Nephron (organoid): ENCODE results near the gene ECEL1.

ENCODE experiments used
- H3K27ac Mint-ChIP-seq, 3 experiments: 2 replicates each; pipeline ENCODE4 v1.8.0; 2020; ENCODE audit warnings: mixed read lengths in 3 of 3, mild to moderate bottlenecking in 2 of 3, moderate library complexity in 1 of 3
- H3K27me3 Mint-ChIP-seq: 2 replicates; pipeline ENCODE4 v1.8.0; 2021; ENCODE audit warnings: low read depth, mild to moderate bottlenecking, moderate library complexity, mixed read lengths
- H3K36me3 Mint-ChIP-seq: 2 replicates; pipeline ENCODE4 v1.8.0; 2020; ENCODE audit warnings: low read depth, mixed read lengths
- H3K4me1 Mint-ChIP-seq: 2 replicates; pipeline ENCODE4 v1.8.0; 2020; ENCODE audit warnings: mixed read lengths
- H3K4me3 Mint-ChIP-seq, 3 experiments: 2 replicates each; pipeline ENCODE4 v1.8.0; 2020; ENCODE audit warnings: mild to moderate bottlenecking in 3 of 3, mixed read lengths in 3 of 3, moderate library complexity in 2 of 3
- H3K9me3 Mint-ChIP-seq: 2 replicates; pipeline ENCODE4 v1.8.0; 2020; ENCODE audit warnings: mixed read lengths
- TF ChIP-seq, protein P1 (sequence below), 3 experiments: fragments of 200-600 bp; sonication (generic); IDR thresholded peaks; one replicate each; pipeline ENCODE4 v1.5.0; 2021; ENCODE audit warnings: antibody characterized with exemption in 3 of 3; ENCODE audit not compliant: unreplicated experiment in 3 of 3

ECEL1 gene

DNA sequence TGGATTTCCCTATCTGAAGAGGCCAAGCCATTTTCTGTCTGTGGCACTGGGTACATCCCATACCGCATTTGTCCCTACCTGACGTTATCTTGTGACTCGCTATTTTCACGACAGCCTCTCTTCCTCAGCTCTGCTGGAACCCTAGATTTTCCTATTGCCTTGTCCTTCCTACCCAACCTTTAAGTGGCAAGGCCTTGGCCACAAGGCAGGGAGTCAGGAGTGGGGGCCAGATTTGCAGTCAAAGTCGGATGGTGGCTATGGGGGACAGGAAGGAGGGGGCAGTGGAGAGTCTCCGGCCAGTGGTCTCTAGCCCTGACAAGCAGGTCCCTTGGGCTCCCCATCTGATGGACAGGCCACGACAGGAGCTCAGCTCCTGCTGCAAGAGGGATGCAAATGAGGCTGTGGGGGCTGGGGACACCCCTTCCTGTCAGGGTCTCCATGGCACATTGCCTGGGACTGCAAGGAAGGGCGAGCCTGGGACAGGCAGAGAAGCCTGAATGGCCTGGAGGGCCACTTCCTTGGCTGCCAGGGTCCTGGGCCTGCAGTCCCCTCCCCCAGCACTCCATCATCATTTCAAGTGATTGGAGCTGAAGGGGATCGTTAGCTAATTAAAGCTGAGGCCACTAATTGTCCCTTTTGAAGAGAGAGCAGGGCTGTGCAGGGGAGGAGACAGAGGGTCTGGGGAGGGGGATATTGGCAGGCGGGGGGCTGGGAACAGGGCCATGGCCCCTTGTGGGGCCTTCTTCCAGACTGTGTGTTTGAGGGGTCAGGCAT, 6.3 kb upstream of the ECEL1 start:
- TF ChIP-seq, protein P1, sequence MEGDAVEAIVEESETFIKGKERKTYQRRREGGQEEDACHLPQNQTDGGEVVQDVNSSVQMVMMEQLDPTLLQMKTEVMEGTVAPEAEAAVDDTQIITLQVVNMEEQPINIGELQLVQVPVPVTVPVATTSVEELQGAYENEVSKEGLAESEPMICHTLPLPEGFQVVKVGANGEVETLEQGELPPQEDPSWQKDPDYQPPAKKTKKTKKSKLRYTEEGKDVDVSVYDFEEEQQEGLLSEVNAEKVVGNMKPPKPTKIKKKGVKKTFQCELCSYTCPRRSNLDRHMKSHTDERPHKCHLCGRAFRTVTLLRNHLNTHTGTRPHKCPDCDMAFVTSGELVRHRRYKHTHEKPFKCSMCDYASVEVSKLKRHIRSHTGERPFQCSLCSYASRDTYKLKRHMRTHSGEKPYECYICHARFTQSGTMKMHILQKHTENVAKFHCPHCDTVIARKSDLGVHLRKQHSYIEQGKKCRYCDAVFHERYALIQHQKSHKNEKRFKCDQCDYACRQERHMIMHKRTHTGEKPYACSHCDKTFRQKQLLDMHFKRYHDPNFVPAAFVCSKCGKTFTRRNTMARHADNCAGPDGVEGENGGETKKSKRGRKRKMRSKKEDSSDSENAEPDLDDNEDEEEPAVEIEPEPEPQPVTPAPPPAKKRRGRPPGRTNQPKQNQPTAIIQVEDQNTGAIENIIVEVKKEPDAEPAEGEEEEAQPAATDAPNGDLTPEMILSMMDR (IDR thresholded peaks at IDR 0.05; ENCODE audit: unreplicated experiment in 3 of 3): no peak
- H3K36me3 Mint-ChIP-seq: no peaks in the 10 kb centered on the region
- H3K4me1 Mint-ChIP-seq: peaks cover under 1% of the 10 kb centered on the region
- H3K27me3 Mint-ChIP-seq: peaks cover 60% of the 10 kb centered on the region
- no peaks in the 10 kb centered on the region for H3K9me3 Mint-ChIP-seq
- no peak overlapping the region for H3K4me3 Mint-ChIP-seq
- no peak overlapping the region for H3K27ac Mint-ChIP-seq

DNA sequence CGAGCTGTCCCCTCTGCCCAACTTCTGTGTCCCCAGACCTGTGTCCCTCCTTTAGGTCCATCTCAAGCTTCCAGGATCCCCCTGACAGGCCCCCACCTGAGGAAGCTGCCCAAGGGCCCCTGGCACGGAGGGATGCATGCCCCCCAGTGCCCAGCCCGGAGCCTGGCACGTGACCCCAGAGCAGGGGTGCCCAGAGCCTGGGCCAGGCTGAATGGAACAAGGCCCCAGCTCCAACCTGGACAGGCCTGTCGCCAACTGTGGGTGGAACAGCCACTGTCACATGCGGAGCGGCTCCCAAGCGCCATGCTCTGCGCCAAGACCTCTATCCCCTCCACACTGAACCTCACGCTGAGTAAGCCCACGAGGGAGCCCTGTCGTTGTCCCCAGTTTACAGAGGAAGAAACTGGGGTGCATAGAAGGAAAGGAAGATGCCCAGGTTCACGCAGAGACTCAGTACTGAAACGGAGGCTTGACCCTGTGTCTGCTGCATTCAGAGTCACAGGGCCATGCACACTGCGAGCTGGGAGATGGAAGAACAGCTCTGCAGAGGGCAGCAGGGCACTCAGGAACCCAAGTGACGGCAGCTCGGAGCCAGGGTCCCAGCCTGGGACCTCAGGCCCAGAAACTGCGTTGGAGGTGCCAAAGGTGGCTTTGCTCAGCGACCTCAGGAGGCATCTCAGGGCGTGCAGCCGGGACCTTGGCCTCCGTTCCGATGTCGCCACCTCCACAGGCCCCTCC, 5.5 kb upstream of the ECEL1 start:
- Mint-ChIP-seq H3K4me1 (peaks cover 4% of the 10 kb centered on the region), H3K4me3 (no peak overlapping the region), H3K9me3 (no peaks in the 10 kb centered on the region), H3K36me3 (no peaks in the 10 kb centered on the region), H3K27me3 (peaks cover 61% of the 10 kb centered on the region), H3K27ac (no peak overlapping the region)
- TF ChIP-seq, protein P1 (IDR thresholded peaks at IDR 0.05; ENCODE audit: unreplicated experiment in 3 of 3): no peak

GRCh38 chr2:232492236-232492848, 4.7 kb upstream of the ECEL1 start:
- TF ChIP-seq, protein P1 (IDR thresholded peaks at IDR 0.05; ENCODE audit: unreplicated experiment in 3 of 3): no peak
- no peaks in the 10 kb centered on the region for H3K9me3 Mint-ChIP-seq
- H3K36me3 Mint-ChIP-seq: no peaks in the 10 kb centered on the region

DNA sequence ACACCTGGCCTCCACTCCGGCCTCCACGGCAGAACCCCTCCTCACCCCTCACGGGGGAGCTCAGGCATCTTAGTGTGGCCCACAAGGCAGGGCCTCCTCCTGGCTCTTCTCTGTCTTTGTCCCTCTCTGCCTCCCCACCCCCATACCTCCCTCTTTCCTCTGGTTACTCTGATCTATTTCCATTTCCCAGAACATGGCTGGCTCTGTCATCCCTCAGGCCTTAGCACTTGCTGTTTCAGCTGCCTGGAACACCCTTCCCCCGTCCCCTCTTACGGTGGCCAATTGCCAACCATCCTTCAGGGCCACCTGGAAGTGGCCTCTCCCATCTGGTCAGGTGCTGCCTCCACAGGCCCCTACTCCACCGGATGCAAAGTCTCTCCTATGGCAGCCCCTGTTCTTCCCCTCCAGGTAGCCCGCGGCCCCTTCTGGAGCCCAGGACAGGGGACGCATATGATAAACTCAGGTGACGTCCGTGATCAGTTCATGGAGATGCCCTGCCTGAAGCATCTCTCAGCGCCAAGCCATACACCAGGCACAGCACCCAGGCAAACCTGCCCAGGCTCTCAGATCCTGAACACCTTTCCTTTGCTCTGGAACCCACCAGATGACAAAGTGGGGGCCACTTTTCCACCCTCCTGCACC, 3.6 kb upstream of the ECEL1 start:
- peak overlapping the region in 1 of 3 experiments; percentile 42 for H3K4me3 Mint-ChIP-seq
- no peak overlapping the region for H3K27ac Mint-ChIP-seq
- H3K4me1 Mint-ChIP-seq: peaks cover 4% of the 10 kb centered on the region
- TF ChIP-seq, protein P1 (IDR thresholded peaks at IDR 0.05; ENCODE audit: unreplicated experiment in 3 of 3): no peak
- no peaks in the 10 kb centered on the region for H3K9me3 Mint-ChIP-seq
- peaks cover 65% of the 10 kb centered on the region for H3K27me3 Mint-ChIP-seq
- H3K36me3 Mint-ChIP-seq: no peaks in the 10 kb centered on the region

More at GRCh38 chr2:232492236-232492848, 4.7 kb upstream of the ECEL1 start:
- Mint-ChIP-seq H3K4me1 (peaks cover 4% of the 10 kb centered on the region), H3K27ac (no peak overlapping the region), H3K4me3 (no peak overlapping the region), H3K27me3 (peaks cover 59% of the 10 kb centered on the region)

DNA sequence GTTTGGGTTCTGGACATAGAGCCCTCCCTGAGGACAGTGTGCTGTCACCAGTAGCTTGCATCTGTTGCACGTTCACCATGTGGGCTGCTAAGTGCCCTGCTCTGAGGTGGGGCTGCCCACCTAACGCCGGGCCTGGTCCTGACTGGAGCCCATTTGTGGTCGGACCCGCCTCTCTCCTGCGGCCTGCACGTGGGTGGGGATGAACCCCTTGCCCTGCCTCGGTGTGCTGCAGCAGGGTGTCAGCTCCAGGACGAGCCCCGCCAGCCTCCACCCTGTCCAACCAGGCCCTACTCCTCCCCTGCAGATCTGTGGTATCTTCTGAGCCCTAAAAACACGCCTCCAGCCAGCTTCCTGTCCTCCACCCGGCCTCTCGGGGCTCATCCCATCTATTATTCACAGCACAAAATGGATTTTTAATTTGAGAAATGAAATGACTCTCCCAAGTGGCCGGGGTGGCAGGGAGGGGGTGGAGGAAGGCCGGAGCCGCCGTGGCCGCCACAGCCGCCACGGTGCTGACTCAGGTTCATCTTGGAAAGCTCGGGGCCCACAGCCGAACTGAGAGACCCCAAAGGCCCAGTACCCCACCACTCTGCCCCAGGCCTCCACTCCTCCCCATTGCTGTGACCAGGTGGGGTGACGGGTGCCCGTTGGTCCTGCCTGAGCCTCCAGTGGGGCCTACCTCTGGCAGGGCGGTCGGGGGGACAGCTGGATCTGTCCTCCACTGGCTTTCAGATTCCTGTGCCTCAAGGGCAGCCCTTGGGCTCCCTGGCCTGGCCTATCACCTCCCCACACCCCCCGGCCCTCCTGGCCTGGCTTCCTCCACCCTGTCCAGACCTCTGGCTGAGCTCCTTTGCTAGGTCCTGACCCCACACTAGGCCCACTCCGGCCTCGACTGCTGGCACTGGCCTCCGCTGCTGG, 2.8 kb upstream of the ECEL1 start:
- H3K4me1 Mint-ChIP-seq: peaks cover 4% of the 10 kb centered on the region
- no peak overlapping the region for H3K4me3 Mint-ChIP-seq
- no peak overlapping the region for H3K27ac Mint-ChIP-seq
- H3K27me3 Mint-ChIP-seq: peaks cover 68% of the 10 kb centered on the region
- TF ChIP-seq, protein P1 (IDR thresholded peaks at IDR 0.05; ENCODE audit: unreplicated experiment in 3 of 3): no peak
- H3K9me3 Mint-ChIP-seq: no peaks in the 10 kb centered on the region
- no peaks in the 10 kb centered on the region for H3K36me3 Mint-ChIP-seq
